GM18907 (cell line): Measurements from ENCODE around the gene ALPK1.
"Not testable (repeated sequence)": the region's sequence is repeated elsewhere in the genome, so short reads cannot be mapped to it uniquely, and the experiment has no call there.

Experiments used
- ATAC-seq: cut with Tn5 transposase; IDR thresholded peaks from one replicate; pipeline ENCODE4 v1.9.1; 2021; ENCODE audit warnings: mild to moderate bottlenecking, moderate library complexity; ENCODE audit not compliant: unreplicated experiment

The ALPK1 gene

GRCh38 chr4:112284166-112284565 lies 13.0 kb upstream of the ALPK1 start:
- ATAC-seq, result no peak

- ATAC-seq, result no peak
These were observed 12.3 kb upstream of the ALPK1 start for GRCh38 chr4:112284662-112285411.

- peak; percentile 41 for ATAC-seq
These were observed 9.7 kb upstream of the ALPK1 start for GRCh38 chr4:112287258-112287989.

GRCh38 chr4:112288455-112288854 lies 8.7 kb upstream of the ALPK1 start:
- ATAC-seq, result peak; percentile 37

- no peak for ATAC-seq
These were observed 7.5 kb upstream of the ALPK1 start for GRCh38 chr4:112289407-112290253.

GRCh38 chr4:112290341-112290740 lies 6.8 kb upstream of the ALPK1 start:
- no peak for ATAC-seq

GRCh38 chr4:112299721-112300120 lies 2.6 kb downstream of the ALPK1 start:
- ATAC-seq, result no peak

- ATAC-seq, result peak; percentile 56
These were observed 5.4 kb downstream of the ALPK1 start for GRCh38 chr4:112302320-112303274.

GRCh38 chr4:112305477-112305876 lies 8.3 kb downstream of the ALPK1 start:
- not testable (repeated sequence) for ATAC-seq

GRCh38 chr4:112309263-112309791 lies 12.2 kb downstream of the ALPK1 start:
- ATAC-seq, result not testable (repeated sequence)

GRCh38 chr4:112311516-112311915 lies 14.3 kb downstream of the ALPK1 start:
- no peak for ATAC-seq

GRCh38 chr4:112312610-112313239 lies 15.6 kb downstream of the ALPK1 start:
- peak; percentile 97 for ATAC-seq

- ATAC-seq, result no peak
These were observed 18.3 kb downstream of the ALPK1 start for GRCh38 chr4:112315446-112315845.

- no peak for ATAC-seq
These were observed 19.2 kb downstream of the ALPK1 start for GRCh38 chr4:112316360-112316759.

GRCh38 chr4:112318239-112319142 lies 21.3 kb downstream of the ALPK1 start:
- peak; percentile 99 for ATAC-seq

- peak; percentile 33 for ATAC-seq
These were observed 24.9 kb downstream of the ALPK1 start for GRCh38 chr4:112321776-112322684.

- ATAC-seq, result no peak
These were observed 25.7 kb downstream of the ALPK1 start for GRCh38 chr4:112322866-112323265.
